Hepatocyte (in vitro differentiated cells): ENCODE data around the gene F12. TPM values are rescaled to one million over a fixed set of nuclear protein-coding genes. Genes with fewer than 3 reads are reported as not detected.

ENCODE experiments used
- DNase-seq: peaks from one replicate; pipeline ENCODE4 v3.0.0-alpha.2; 2016; ENCODE audit warnings: low spot score
- H2AFZ ChIP-seq: fragments of 200-600 bp; sonication (generic); 2 replicates; pipeline ENCODE4 v1.6.0; 2016; ENCODE audit warnings: antibody characterized with exemption, mild to moderate bottlenecking
- H3K27ac ChIP-seq: fragments of 200-600 bp; sonication (generic); 2 replicates; pipeline ENCODE4 v1.5.1; 2016; ENCODE audit warnings: mild to moderate bottlenecking
- H3K27me3 ChIP-seq: fragments of 200-600 bp; sonication (generic); 2 replicates; pipeline ENCODE4 v1.6.1; 2016
- H3K36me3 ChIP-seq: fragments of 200-600 bp; sonication (generic); replicated peaks from 2 replicates; pipeline ENCODE4 v1.5.1; 2016; ENCODE audit warnings: low read depth; ENCODE audit not compliant: insufficient read depth
- H3K4me1 ChIP-seq: fragments of 200-600 bp; sonication (generic); 2 replicates; pipeline ENCODE4 v1.5.1; 2016; ENCODE audit warnings: mild to moderate bottlenecking, moderate library complexity; ENCODE audit not compliant: insufficient read depth
- H3K4me2 ChIP-seq: fragments of 200-600 bp; sonication (generic); 2 replicates; pipeline ENCODE4 v1.6.0; 2016
- H3K4me3 ChIP-seq: fragments of 200-600 bp; sonication (generic); 2 replicates; pipeline ENCODE4 v1.5.1; 2016; ENCODE audit warnings: mild to moderate bottlenecking
- H3K79me2 ChIP-seq: fragments of 200-600 bp; sonication (generic); 2 replicates; pipeline ENCODE4 v1.6.0; 2017; ENCODE audit warnings: mild to moderate bottlenecking
- H3K9me2 ChIP-seq: fragments of 200-600 bp; sonication (generic); replicated peaks from 2 replicates; pipeline ENCODE4 v1.6.0; 2017; ENCODE audit warnings: mild to moderate bottlenecking; ENCODE audit not compliant: insufficient read depth
- H3K9me3 ChIP-seq: fragments of 200-600 bp; sonication (generic); 2 replicates; pipeline ENCODE4 v1.5.1; 2016; ENCODE audit warnings: low read depth, mild to moderate bottlenecking
- H4K20me1 ChIP-seq: fragments of 200-600 bp; sonication (generic); 2 replicates; pipeline ENCODE4 v1.6.0; 2016; ENCODE audit warnings: mild to moderate bottlenecking; ENCODE audit not compliant: insufficient read depth, poor library complexity, severe bottlenecking
- CTCF ChIP-seq: fragments of 200-600 bp; sonication (generic); IDR thresholded peaks from 2 replicates; pipeline ENCODE4 v1.5.1; 2016; ENCODE audit warnings: antibody characterized with exemption, mild to moderate bottlenecking; ENCODE audit not compliant: poor library complexity
- EZH2 ChIP-seq: fragments of 200-600 bp; sonication (generic); IDR thresholded peaks from 2 replicates; pipeline ENCODE4 v1.6.1; 2016; ENCODE audit warnings: antibody characterized with exemption, mild to moderate bottlenecking, borderline replicate concordance
- EZH2phosphoT487 ChIP-seq: fragments of 200-600 bp; sonication (generic); IDR thresholded peaks from one replicate; pipeline ENCODE4 v1.6.1; 2018; ENCODE audit warnings: antibody characterized with exemption, mild to moderate bottlenecking, low read depth, moderate library complexity; ENCODE audit not compliant: unreplicated experiment, severe bottlenecking
- WGBS: methylation state at CpG from one replicate; pipeline ENCODE4 v1.1.6; 2016; ENCODE audit warnings: low lambda C conversion rate; ENCODE audit errors: missing lambda C conversion rate; 5-methylcytosine and 5-hydroxymethylcytosine counted together
- polyA plus RNA-seq: library from polyadenylated mRNA; unstranded; fragments of >200 nt; fragmentation: Nextera tagmentation; extraction: Ambion mirVana; gene quantifications from 2 replicates; pipeline ENCODE4 v1.2.1, GENCODE V29; 2016
- total RNA-seq: library from RNA; depleted of rRNA; stranded (reverse); fragments of >200 nt; gene quantifications from 2 replicates; pipeline ENCODE4 v1.2.3, GENCODE V29; 2014

The F12 gene
- total and polyA plus RNA-seq, 2 experiments from 2014 or later: 18.2 to 46.6 TPM

DNA sequence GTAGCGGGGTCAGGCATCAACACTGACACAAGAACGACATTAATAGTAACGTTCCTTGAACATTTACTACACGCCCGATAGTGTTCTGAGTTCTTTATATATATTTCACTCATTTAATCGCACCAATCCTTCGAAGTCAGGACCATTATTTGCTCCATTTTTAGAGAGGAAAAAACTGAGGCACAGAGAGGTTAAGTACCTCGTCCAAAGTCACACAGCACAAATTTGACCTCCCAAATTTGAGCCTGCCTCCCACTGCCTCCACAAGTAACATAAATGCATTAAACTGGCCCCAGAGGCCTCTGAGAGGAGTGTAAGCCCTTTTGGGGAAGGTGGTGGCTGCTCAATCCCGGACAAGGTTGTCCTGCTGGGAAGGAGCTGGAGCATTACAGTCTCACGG lies 45.8 kb downstream of the F12 start:
- Histone ChIP-seq H3K27me3 (no peaks in the 10 kb centered on the region), H3K4me3 (peak overlapping the region; percentile 57), H2AFZ (peak overlapping the region; percentile 88), H3K36me3 (no peaks in the 10 kb centered on the region), H4K20me1 (no peaks in the 10 kb centered on the region), H3K4me1 (peaks cover 29% of the 10 kb centered on the region), H3K79me2 (no peaks in the 10 kb centered on the region), H3K9me3 (no peaks in the 10 kb centered on the region), H3K9me2 (no peaks in the 10 kb centered on the region), H3K4me2 (peak overlapping the region; percentile 91), H3K27ac (no peak overlapping the region)
- 57% methylated on average over 10 of the region's 10 CpGs for WGBS
- TF ChIP-seq EZH2 (no peak), EZH2phosphoT487 (no peak), CTCF (no peak)
- DNase-seq: no peak

DNA sequence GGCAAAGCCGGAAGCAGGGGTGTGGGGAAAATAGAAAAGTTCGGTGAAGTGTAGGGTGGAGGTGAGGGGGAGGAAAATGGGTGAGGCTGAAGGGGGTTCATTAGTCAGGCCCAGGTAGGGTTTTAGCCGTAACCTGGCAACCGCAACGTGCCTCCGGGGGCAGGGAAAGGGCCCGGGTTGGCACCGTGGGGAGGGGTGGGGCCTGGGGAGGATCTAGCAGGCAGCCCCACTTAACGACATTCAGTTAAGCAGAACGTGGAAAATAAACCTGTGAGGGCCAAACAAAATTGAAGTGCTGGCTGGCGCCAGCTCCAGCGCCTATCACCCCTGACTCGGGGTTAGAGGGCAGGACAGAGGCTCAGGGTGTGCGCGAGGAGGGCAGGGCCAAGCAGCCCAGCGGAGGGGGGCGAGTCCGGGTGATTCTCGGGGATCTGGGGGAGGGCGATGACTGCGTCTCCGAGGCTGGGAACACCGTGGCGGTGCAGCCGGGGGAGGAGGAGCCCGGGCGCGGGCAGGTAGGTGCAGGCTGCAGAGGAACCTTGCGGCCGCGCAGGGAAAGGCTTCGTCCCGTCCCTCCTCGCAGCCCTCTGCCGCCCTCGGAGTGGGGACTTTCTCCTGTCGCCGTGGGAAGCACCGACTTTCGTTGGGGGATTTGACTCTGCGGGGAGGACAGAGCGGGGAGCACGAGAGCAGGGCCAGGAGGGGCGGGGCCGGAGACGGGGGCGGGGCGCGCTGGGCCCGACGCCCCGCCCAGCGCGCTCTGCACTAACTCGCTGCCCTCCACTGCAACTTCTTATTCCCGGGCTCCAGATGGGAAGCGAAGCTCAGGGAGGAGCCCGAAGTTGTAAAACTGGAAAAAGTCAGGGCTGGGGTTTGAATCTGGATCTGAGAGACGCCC lies 46.5 kb downstream of the F12 start:
- peak overlapping the region; percentile 57 for H3K4me3 ChIP-seq
- H3K4me2 ChIP-seq: peak overlapping the region; percentile 91
- no peaks in the 10 kb centered on the region for H3K9me3 ChIP-seq
- peak overlapping the region; percentile 41 for H3K27ac ChIP-seq
- H2AFZ ChIP-seq: peak overlapping the region; percentile 88
- peak; percentile 82 for DNase-seq
- no peaks in the 10 kb centered on the region for H4K20me1 ChIP-seq
- no peaks in the 10 kb centered on the region for H3K27me3 ChIP-seq
- H3K4me1 ChIP-seq: peaks cover 29% of the 10 kb centered on the region
- TF ChIP-seq CTCF (no peak), EZH2 (no peak), EZH2phosphoT487 (no peak)
- no peaks in the 10 kb centered on the region for H3K9me2 ChIP-seq
- WGBS: 12% methylated on average over 32 of the region's 59 CpGs
- no peaks in the 10 kb centered on the region for H3K36me3 ChIP-seq
- no peaks in the 10 kb centered on the region for H3K79me2 ChIP-seq

- peak overlapping the region; percentile 41 for H3K27ac ChIP-seq
- H3K4me1 ChIP-seq: peaks cover 24% of the 10 kb centered on the region
- H3K9me3 ChIP-seq: no peaks in the 10 kb centered on the region
- no peaks in the 10 kb centered on the region for H3K27me3 ChIP-seq
- H3K79me2 ChIP-seq: no peaks in the 10 kb centered on the region
- 76% methylated on average over 8 of the region's 8 CpGs for WGBS
- H3K36me3 ChIP-seq: no peaks in the 10 kb centered on the region
- H3K4me3 ChIP-seq: no peak overlapping the region
- no peaks in the 10 kb centered on the region for H3K9me2 ChIP-seq
- no peaks in the 10 kb centered on the region for H4K20me1 ChIP-seq
- no peak for TF ChIP-seq EZH2phosphoT487
- TF ChIP-seq EZH2: no peak
- H3K4me2 ChIP-seq: peak overlapping the region; percentile 91
- no peak for DNase-seq
- no peak overlapping the region for H2AFZ ChIP-seq
These were observed 47.1 kb downstream of the F12 start for GRCh38 chr5:177362292-177362609.
